GM18951 (cell line): Measurements from ENCODE around the gene TPRG1L.

Experiments
- POLR2A ChIP-seq: IDR thresholded peaks from 4 replicates; pipeline ENCODE4 v1.6.1; 2011; ENCODE audit warnings: mild to moderate bottlenecking; ENCODE audit not compliant: insufficient read length, insufficient read depth; ENCODE audit errors: extremely low read depth
- in situ Hi-C: fragments of 300-500 bp; cut with MboI; formaldehyde crosslinking; loops from one replicate; pipeline ENCODE4 v1.12.0; 2022; ENCODE audit warnings: low sequenced_read_pairs, mixed read lengths, inconsistent platforms; ENCODE audit not compliant: unreplicated experiment

TPRG1L gene

GRCh38 chr1:3641046-3641760 lies 16.4 kb downstream of the TPRG1L start:
- TF ChIP-seq POLR2A = no peak
- in situ Hi-C loops = no loop called here

DNA sequence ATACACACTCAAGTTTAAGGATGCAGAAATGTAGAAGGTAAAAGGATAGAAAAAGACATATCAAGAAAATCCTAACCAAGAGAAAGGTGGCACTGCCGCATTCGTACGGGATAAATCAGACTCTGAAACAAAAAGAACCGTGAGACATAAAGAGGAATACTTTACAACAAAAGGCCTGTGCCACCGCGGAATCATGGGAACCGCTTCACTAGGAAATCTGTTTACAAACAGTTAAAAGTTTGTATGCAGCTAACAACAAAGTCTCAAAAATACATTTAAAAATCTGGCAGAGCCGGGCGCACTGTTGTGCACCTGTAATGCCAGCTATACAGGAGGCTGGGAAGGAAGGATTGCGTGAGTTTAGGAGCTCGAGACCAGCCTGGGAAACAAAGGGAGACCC lies 17.0 kb downstream of the TPRG1L start:
- no peak for TF ChIP-seq POLR2A
- in situ Hi-C loops = no loop called here

GRCh38 chr1:3642919-3643675 lies 18.3 kb downstream of the TPRG1L start:
- in situ Hi-C loops = no loop called here
- no peak for TF ChIP-seq POLR2A

- no peak for TF ChIP-seq POLR2A
- in situ Hi-C loops = no loop called here
Observed at GRCh38 chr1:3644273-3644672, 19.5 kb downstream of the TPRG1L start.

DNA sequence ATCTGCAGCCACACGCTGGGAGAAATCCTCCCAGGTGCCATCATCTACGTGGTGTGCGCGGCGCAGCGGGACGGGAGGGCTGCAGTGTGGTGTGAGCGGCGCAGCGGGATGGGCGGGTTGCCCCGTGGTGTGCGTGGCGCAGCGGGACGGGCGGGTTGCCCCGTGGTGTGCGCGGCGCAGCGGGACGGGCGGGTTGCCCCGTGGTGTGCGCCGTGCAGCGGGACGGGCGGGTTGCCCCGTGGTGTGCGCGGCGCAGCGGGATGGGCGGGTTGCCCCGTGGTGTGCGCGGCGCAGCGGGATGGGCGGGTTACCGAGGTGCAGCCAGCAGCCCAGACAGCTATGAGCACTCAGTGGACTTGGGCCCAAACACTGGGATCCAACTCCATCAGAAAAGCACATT lies 20.4 kb downstream of the TPRG1L start:
- TF ChIP-seq POLR2A = no peak
- in situ Hi-C loops = no loop called here

GRCh38 chr1:3645666-3646355 lies 21.0 kb downstream of the TPRG1L start:
- TF ChIP-seq POLR2A = no peak
- in situ Hi-C loops = no loop called here

GRCh38 chr1:3646596-3646995 lies 21.8 kb downstream of the TPRG1L start:
- in situ Hi-C loops = no loop called here
- no peak for TF ChIP-seq POLR2A

DNA sequence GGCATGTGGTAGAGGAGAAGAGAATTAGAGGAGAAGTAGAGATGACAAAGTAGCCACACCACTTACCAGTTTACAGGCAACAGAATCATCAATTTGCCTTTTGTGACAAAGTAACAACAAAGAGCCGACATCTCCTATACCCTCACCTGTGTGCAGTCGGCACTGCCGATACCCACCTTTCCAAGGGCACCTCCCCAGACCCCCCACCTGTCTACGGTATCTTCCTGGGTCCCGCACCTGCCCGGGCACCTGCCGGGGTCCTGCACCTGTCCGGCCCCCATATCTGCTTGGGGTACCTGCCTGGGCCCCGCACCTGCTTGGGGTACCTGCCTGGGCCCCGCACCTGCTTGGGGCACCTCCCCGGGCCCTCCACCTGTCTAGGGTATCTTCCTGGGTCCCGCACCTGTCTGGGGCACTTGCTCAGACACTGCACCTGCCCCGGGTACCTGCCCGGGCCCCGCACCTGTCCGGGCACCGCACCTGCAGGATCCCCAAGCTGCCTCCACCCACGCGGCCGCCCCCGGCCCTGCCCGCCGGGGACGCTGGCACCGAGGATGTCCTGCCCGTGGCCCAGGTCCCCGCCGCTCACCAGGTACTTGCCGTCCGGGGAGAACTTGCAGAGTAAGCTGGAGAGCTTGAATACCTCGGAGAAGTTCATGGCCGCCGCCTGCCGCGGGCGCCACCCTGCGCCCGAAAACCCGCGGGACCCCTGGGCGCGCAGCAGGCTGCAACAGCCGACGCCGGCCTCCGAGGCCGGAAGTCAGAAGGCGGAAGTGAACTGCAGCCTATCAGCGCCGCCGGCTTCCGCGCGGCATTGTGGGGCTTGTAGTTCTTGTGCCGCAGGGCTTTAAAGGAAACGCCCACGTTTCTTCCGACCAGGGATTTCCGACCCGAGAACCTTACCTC lies 24.8 kb downstream of the TPRG1L start, which contains the start of gene WRAP73:
Gene WRAP73 (minus strand): TSS at position 762 of the 906 bp plus-strand sequence. CDS start 104 bp downstream, at position 658.
- TF ChIP-seq POLR2A = peak; percentile 78
- in situ Hi-C loops = no loop called here

- in situ Hi-C loops = no loop called here
- TF ChIP-seq POLR2A = no peak
Observed at GRCh38 chr1:3650248-3651025, 25.6 kb downstream of the TPRG1L start.

- in situ Hi-C loops = no loop called here
- no peak for TF ChIP-seq POLR2A
Observed at GRCh38 chr1:3651026-3651929, 26.5 kb downstream of the TPRG1L start.

- in situ Hi-C loops = no loop called here
- TF ChIP-seq POLR2A = peak; percentile 63
Observed at GRCh38 chr1:3651930-3652547, 27.2 kb downstream of the TPRG1L start, which contains the start of gene TP73. Gene TP73, plus strand, starts transcription at chr1:3652516. Its CDS starts 29,850 bp downstream, at chr1:3682366.
